Mucosa of descending colon (tissue), 3 donors: ENCODE measurements around the gene FBXW4. TPM values are rescaled to one million over a fixed set of nuclear protein-coding genes. Genes with fewer than 3 reads are reported as not detected.
"Not testable (repeated sequence)": the region's sequence is repeated elsewhere in the genome, so short reads cannot be mapped to it uniquely, and the experiment has no call there.

Experiments
- ATAC-seq: fragments of 200-7000 bp; cut with Tn5 transposase; one replicate; pipeline ENCODE4 v1.9.1; 2020; ENCODE audit warnings: mild to moderate bottlenecking, moderate library complexity
- DNase-seq, 3 donors: peaks; one replicate each; pipeline ENCODE4 v3.0.0-alpha.2; 2020
- H3K36me3 ChIP-seq: fragments of 200-600 bp; one replicate; pipeline ENCODE4 v1.8.0; 2021; ENCODE audit warnings: low read depth, mild to moderate bottlenecking
- H3K4me1 ChIP-seq: fragments of 200-600 bp; one replicate; pipeline ENCODE4 v1.8.0; 2021; ENCODE audit warnings: low read depth, mild to moderate bottlenecking
- H3K4me3 ChIP-seq: fragments of 200-600 bp; one replicate; pipeline ENCODE4 v1.8.0; 2021; ENCODE audit warnings: mild to moderate bottlenecking
- H3K9me3 ChIP-seq: fragments of 200-600 bp; one replicate; pipeline ENCODE4 v1.8.0; 2021; ENCODE audit warnings: mild to moderate bottlenecking
- CTCF ChIP-seq: fragments of 200-600 bp; IDR thresholded peaks from one replicate; pipeline ENCODE4 v1.8.0; 2022; ENCODE audit warnings: antibody characterized with exemption, mild to moderate bottlenecking
- intact Hi-C, 2 donors: fragments of 100-400 bp; cut with DNase I in 1 of 2; cut with micrococcal nuclease in 1 of 2; formaldehyde crosslinking; loops; one replicate each; pipeline versions ENCODE4 v1.11.0 to v1.11.1; 2022; cut with DNase I, micrococcal nuclease
- total RNA-seq, 3 donors: library from RNA; stranded (reverse); fragmentation: NEBNext Ultra II Directional in 2 of 3; extraction: Animal tissue kit (Norgen Biotek cat#: 25700) in 2 of 3; gene quantifications; one replicate each; pipeline versions ENCODE4 v1.2.1 to v1.2.4, GENCODE V29; 2021 to 2023
- donor health status: DM: no; HTN: no; CAD: no; lungs with moderate emphysema.
- donor health status: DM: no; HTN: no; CAD: no.
- donor health status: DM: no; HTN: yes; CAD: no.

FBXW4 gene
- total RNA-seq, 3 donors from 2014 or later = 57.3 to 126 (median 73.3) TPM

- DNase-seq (no peak), ATAC-seq (no peak)
- Histone ChIP-seq H3K4me1 (no peaks in the 10 kb centered on the region), H3K9me3 (no peaks in the 10 kb centered on the region), H3K36me3 (no peaks in the 10 kb centered on the region), H3K4me3 (no peak overlapping the region)
- TF ChIP-seq CTCF = no peak
- intact Hi-C loops = no loop called here
Measured at GRCh38 chr10:101639141-101639900, 55.6 kb downstream of the FBXW4 start.

- ATAC-seq, DNase-seq, H3K9me3 ChIP-seq, H3K4me3 ChIP-seq, intact Hi-C loops, H3K4me1 ChIP-seq, H3K36me3 ChIP-seq: not testable (repeated sequence)
Measured at GRCh38 chr10:101633510-101633909, 61.5 kb downstream of the FBXW4 start.

- intact Hi-C loops = no loop called here
- DNase-seq (no peak), ATAC-seq (no peak)
- H3K4me3 ChIP-seq = no peak overlapping the region
- TF ChIP-seq CTCF = no peak
- no peaks in the 10 kb centered on the region for H3K9me3 ChIP-seq
- no peaks in the 10 kb centered on the region for H3K36me3 ChIP-seq
- no peaks in the 10 kb centered on the region for H3K4me1 ChIP-seq
Measured at GRCh38 chr10:101631821-101632475, 63.0 kb downstream of the FBXW4 start.

GRCh38 chr10:101630633-101630920 is 64.4 kb downstream of the FBXW4 start:
- no peaks in the 10 kb centered on the region for H3K4me1 ChIP-seq
- no peak for DNase-seq
- no peak for TF ChIP-seq CTCF
- H3K4me3 ChIP-seq = no peak overlapping the region
- ATAC-seq = no peak
- H3K36me3 ChIP-seq = no peaks in the 10 kb centered on the region
- intact Hi-C loops = no loop called here
- no peaks in the 10 kb centered on the region for H3K9me3 ChIP-seq

- ATAC-seq = no peak
- no peak for TF ChIP-seq CTCF
- intact Hi-C loops = no loop called here
- Histone ChIP-seq H3K4me3 (no peak overlapping the region), H3K36me3 (no peaks in the 10 kb centered on the region), H3K9me3 (no peaks in the 10 kb centered on the region), H3K4me1 (no peaks in the 10 kb centered on the region)
- no peak for DNase-seq
Measured at GRCh38 chr10:101629837-101630632, 64.9 kb downstream of the FBXW4 start.
